Measurements from ENCODE around the gene LEMD1.
"Not testable (repeated sequence)": the region's sequence is repeated elsewhere in the genome, so short reads cannot be mapped to it uniquely, and the experiment has no call there.

The LEMD1 gene

GRCh38 chr1:205445646-205445935, 23.7 kb upstream of the LEMD1 start:
- DNase-seq, result no peak

DNA sequence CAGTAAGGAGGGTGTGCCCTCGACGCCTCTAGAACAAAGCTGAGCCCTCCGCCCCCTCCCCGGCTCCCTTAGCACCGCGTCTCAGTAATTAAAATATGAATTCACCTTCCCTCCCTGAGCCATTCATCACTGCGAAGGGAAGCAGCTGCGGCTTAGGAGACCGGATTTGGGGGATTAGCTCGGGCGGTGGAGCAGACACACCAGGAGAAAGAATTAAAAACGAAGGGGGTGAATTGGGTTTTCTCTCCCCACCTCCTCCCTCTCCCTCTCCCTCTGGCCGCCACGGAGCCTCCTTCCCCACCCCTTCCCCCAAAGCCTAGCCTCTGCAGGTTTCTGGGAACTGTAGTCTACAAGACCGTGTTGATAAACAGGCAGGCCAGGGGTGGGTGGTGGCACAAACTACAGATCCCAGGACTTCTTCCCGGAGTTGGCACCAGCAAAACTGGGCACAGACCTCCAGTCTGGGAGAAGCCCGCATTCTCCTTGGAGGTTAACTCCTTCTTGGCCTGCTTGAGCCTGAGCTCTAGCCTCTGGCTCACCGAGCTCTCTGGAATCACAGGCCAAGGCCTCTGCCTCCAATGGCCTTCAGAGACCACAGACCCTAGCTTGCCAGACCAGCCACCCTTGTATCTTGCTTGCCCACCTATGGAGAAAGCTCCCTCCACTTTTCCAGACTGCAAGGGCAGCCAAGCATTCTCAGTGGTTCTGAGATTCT, 23.2 kb upstream of the LEMD1 start:
- DNase-seq, result peak; percentile 80

- no peak for DNase-seq
These were observed 22.6 kb upstream of the LEMD1 start for GRCh38 chr1:205444300-205444930.

GRCh38 chr1:205443585-205444299, 21.9 kb upstream of the LEMD1 start:
- no peak for DNase-seq

DNA sequence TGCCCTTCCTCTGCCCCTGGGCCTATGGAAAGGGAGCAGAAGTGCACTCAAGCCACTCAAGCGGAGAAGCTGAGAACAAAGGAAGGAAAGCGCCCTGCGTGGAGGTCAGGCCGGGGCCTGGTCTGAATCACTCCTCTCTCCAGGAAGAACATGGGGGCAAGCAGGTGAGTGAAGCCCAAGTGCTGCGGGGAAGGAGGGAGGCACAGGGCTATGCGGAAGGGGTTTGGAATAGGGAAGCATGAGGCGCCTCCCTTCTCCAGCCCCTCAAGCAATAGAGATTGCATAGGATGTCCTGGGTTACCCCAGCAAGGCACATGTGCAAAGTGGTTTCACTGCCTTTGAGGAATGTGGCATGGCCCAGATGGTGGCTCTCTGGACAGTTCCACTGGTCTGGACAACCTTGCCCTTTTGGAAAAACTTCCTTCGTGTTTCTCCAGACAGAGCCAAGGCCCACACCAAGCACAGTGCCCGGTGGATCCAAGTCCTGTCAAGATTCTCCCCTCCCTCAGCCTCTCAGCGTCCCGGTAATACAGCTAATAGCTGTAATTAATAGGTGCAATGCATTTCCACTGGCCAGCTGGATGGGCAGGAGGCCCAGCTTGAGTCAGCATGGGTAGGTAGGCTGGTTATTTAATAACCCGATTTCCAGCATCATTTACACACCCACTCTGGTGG, 20.3 kb upstream of the LEMD1 start:
- no peak for DNase-seq

DNA sequence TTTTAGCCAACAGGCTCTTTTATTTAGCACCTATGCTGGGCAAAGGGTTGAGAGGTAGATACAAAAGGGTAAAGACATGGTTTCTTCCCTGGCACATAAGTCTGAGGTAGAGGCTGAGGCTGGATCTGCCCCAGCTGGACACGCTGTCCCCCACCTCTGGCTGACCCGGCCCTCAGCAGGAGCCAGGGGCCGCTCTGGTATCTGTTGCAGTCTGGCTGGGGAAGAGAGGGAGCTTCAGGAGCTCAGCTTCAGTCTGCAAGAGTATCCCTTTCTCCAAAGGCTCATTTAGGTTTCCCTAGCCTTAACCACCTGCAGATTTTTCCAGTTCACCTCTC, 19.8 kb upstream of the LEMD1 start:
- no peak for DNase-seq

DNA sequence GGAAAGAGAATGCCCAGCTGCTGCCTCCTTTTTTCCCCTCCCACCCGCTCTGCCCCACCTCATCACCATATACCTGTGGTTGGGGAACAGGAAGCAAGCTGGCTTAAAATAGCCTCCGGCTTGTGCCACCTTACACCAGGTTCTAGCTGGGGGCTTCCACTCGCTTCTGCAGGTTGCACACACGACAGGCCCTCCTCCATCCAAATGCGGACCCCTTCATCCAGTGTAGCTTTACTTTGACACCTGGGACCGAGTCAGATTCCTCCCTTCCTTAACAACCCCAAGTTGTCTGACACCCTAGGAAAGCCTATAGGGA, 19.4 kb upstream of the LEMD1 start:
- DNase-seq, result no peak

GRCh38 chr1:205440476-205441317, 18.8 kb upstream of the LEMD1 start:
- no peak for DNase-seq

DNA sequence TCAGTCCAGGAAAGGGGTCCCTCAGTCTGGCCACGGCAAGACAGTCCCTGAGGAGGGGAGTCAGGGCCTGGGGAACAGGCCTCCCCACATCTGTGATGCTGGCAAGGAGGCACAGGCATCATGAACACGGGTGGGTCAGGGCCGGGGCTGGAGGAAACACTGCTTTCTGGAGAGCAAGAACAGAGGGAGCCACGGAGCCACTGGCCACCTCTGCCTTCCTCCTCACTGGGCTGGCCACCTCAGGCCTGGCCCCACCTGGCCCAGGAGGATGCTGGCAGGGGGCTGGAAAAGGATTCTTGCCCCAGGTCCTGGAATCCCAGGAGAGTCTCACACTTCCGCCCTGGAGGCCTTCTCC, 18.2 kb upstream of the LEMD1 start:
- DNase-seq, result no peak

GRCh38 chr1:205438213-205439158, 16.6 kb upstream of the LEMD1 start:
- no peak for DNase-seq

- DNase-seq, result no peak
These were observed 15.7 kb upstream of the LEMD1 start for GRCh38 chr1:205437570-205437969.

GRCh38 chr1:205436776-205437410, 15.0 kb upstream of the LEMD1 start:
- DNase-seq, result no peak

GRCh38 chr1:205435578-205436573, 14.0 kb upstream of the LEMD1 start:
- no peak for DNase-seq

GRCh38 chr1:205434738-205435137, 12.9 kb upstream of the LEMD1 start:
- DNase-seq, result no peak

DNA sequence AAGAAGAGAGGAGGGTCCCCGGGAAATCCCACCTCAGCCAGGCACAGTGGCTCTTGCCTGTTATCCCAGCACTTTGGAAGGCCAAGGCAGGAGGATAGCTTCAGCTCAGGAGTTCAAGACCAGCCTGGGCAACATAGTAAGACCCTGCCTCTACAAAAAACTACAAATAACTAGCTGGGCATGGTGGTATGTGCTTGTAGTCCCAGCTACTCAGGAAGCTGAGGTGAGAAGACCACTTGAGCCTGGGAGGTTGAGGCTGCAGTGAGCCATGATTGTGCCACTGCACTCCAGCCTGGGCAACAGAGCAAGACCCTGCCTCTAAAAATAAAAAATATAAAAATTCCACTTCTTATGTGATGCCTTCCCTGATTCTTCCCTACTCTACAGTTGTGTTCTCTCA, 10.8 kb upstream of the LEMD1 start:
- not testable (repeated sequence) for DNase-seq

DNA sequence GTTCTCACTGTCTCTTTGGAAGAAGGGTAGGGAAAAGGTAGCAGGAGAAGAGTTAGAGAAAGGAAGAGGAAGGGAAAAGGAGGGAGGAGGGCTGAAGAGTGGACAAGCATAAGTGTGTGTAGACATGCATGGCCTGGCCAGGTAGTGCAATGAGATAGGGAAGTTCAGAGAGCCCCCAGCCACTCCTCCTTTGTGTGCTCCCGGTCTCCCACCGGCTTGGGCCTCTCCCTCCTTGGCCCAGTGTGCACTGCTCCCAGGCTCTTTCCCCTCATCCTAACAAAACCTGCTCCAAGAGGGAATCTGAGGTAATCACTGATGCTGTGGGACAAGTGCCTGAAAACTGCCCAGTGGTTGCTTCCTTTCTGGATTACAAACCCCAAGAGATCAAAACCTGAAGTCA, 10.3 kb upstream of the LEMD1 start:
- DNase-seq, result no peak

DNA sequence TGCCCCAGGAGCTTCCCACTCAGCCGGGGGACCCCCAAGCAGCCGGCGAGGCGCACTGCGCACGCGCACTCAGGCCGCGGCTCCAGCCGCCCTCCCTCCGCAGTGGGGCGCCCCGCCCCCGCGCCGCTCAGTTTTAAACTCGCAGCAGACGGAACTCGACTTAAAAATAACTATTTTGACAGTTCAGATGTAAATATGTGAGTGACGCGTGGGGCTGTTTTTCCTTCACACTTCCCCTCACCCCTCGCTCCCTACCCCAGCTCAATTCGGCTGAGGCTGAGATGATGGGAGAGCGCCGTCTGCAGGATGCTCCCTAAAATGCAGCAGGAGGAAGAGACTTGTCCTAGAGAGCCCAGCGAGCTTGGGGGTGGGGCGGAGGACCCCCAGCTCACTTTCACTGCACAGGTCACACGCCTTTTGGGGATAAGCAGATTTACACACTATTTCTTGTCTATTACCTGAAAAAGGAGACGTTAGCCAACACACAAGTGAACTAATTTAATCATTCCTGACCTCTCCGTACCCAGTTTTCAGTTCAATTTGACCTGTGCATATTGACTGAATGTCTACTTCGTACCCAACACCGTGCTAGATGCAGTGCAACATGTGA, 8.9 kb upstream of the LEMD1 start:
- no peak for DNase-seq

GRCh38 chr1:205429762-205430695, 8.2 kb upstream of the LEMD1 start:
- DNase-seq, result no peak

Measured in NCI-H446 treated with DMSO at 0.1 percent for 48 hours (cell line).